NCI-H748 (cell line): ENCODE measurements around the gene ZNF891.

ENCODE experiments used
- DNase-seq: peaks from one replicate; lab custom pipeline; 2025; ENCODE audit not compliant: unreplicated experiment; lab: John Stamatoyannopoulos, UW

The ZNF891 gene

GRCh38 chr12:133130038-133130807 lies at the start of gene ZNF891, which contains the start of gene ZNF10:
Gene ZNF891 (minus strand): TSS chr12:133130274. CDS start chr12:133121918, 8,356 bp downstream.
Gene ZNF10 (plus strand): TSS chr12:133130627. CDS start chr12:133144493, 13,866 bp downstream.
- DNase-seq: peak; percentile 96

GRCh38 chr12:133174901-133175300 lies 44.8 kb upstream of the ZNF891 start:
- DNase-seq: no peak

GRCh38 chr12:133172491-133172890 lies 42.4 kb upstream of the ZNF891 start:
- no peak for DNase-seq

- no peak for DNase-seq
These were observed 35.7 kb upstream of the ZNF891 start for GRCh38 chr12:133165776-133166175.

- DNase-seq: no peak
These were observed 26.1 kb upstream of the ZNF891 start for GRCh38 chr12:133156125-133156690.

- no peak for DNase-seq
These were observed 15.9 kb upstream of the ZNF891 start for GRCh38 chr12:133145981-133146380.

- no peak for DNase-seq
These were observed 5.7 kb upstream of the ZNF891 start for GRCh38 chr12:133135747-133136146.

GRCh38 chr12:133130808-133131128 lies 694 bp upstream of the ZNF891 start:
- DNase-seq: peak; percentile 75

GRCh38 chr12:133129368-133130037 lies 571 bp downstream of the ZNF891 start:
- no peak for DNase-seq

- no peak for DNase-seq
These were observed 5.4 kb downstream of the ZNF891 start for GRCh38 chr12:133124674-133125073.

GRCh38 chr12:133120385-133121191 lies 9.5 kb downstream of the ZNF891 start:
- peak; percentile 21 for DNase-seq

- no peak for DNase-seq
These were observed 21.9 kb downstream of the ZNF891 start for GRCh38 chr12:133108150-133108549.

GRCh38 chr12:133107121-133107520 lies 23.0 kb downstream of the ZNF891 start:
- DNase-seq: no peak

- DNase-seq: peak; percentile 26
These were observed 23.8 kb downstream of the ZNF891 start for GRCh38 chr12:133106253-133106652.

- DNase-seq: peak; percentile 11
These were observed 24.5 kb downstream of the ZNF891 start for GRCh38 chr12:133105620-133106019.

GRCh38 chr12:133083345-133083744 lies 46.7 kb downstream of the ZNF891 start:
- DNase-seq: no peak

- DNase-seq: no peak
These were observed 48.8 kb downstream of the ZNF891 start for GRCh38 chr12:133081159-133081780.

- DNase-seq: peak; percentile 99
These were observed 49.5 kb downstream of the ZNF891 start, which contains the start of gene ZNF140 for GRCh38 chr12:133080368-133081158. Gene ZNF140 (plus strand): TSS chr12:133080923. CDS start chr12:133081321, 398 bp downstream.

- DNase-seq: peak; percentile 100
These were observed 50.1 kb downstream of the ZNF891 start for GRCh38 chr12:133080026-133080367.

GRCh38 chr12:133073836-133074235 lies 56.2 kb downstream of the ZNF891 start:
- DNase-seq: no peak
